ENCODE results near the gene CD8B. TPM values are rescaled to one million over a fixed set of nuclear protein-coding genes. Genes with fewer than 3 reads are reported as not detected.

CD8B gene
- total RNA-seq, 1 donor from 2014 or later = not detected

- no peak overlapping the region for H3K27ac Mint-ChIP-seq (ENCODE audit: unreplicated experiment)
- peaks cover 3% of the 10 kb centered on the region for H3K36me3 Mint-ChIP-seq (ENCODE audit: low read depth)
- no peaks in the 10 kb centered on the region for H3K9me3 Mint-ChIP-seq (ENCODE audit: low read depth)
- peaks cover 65% of the 10 kb centered on the region for H3K27me3 Mint-ChIP-seq (ENCODE audit: low read depth)
- peak overlapping the region; percentile 9 for H3K4me3 Mint-ChIP-seq (ENCODE audit: unreplicated experiment)
- peaks cover 12% of the 10 kb centered on the region for H3K4me1 Mint-ChIP-seq (ENCODE audit: low read depth)
- DNase-seq (ENCODE audit: low spot score) = no peak
- TF ChIP-seq CTCF (IDR thresholded peaks at IDR 0.05) = no peak
Measured at GRCh38 chr2:86788881-86789686, 72.6 kb downstream of the CD8B start.

- H3K27me3 Mint-ChIP-seq (ENCODE audit: low read depth) = peaks cover 56% of the 10 kb centered on the region
- TF ChIP-seq CTCF (IDR thresholded peaks at IDR 0.05) = no peak
- H3K4me1 Mint-ChIP-seq (ENCODE audit: low read depth) = peaks cover 12% of the 10 kb centered on the region
- no peak overlapping the region for H3K4me3 Mint-ChIP-seq (ENCODE audit: unreplicated experiment)
- DNase-seq (ENCODE audit: low spot score) = no peak
- no peak overlapping the region for H3K27ac Mint-ChIP-seq (ENCODE audit: unreplicated experiment)
- no peaks in the 10 kb centered on the region for H3K9me3 Mint-ChIP-seq (ENCODE audit: low read depth)
- H3K36me3 Mint-ChIP-seq (ENCODE audit: low read depth) = peaks cover 3% of the 10 kb centered on the region
Measured at GRCh38 chr2:86788165-86788564, 73.5 kb downstream of the CD8B start.

GRCh38 chr2:86787736-86788135 lies 74.0 kb downstream of the CD8B start:
- H3K4me3 Mint-ChIP-seq (ENCODE audit: unreplicated experiment) = no peak overlapping the region
- H3K9me3 Mint-ChIP-seq (ENCODE audit: low read depth) = no peaks in the 10 kb centered on the region
- H3K27me3 Mint-ChIP-seq (ENCODE audit: low read depth) = peaks cover 53% of the 10 kb centered on the region
- DNase-seq (ENCODE audit: low spot score) = no peak
- peaks cover 3% of the 10 kb centered on the region for H3K36me3 Mint-ChIP-seq (ENCODE audit: low read depth)
- TF ChIP-seq CTCF (IDR thresholded peaks at IDR 0.05) = no peak
- no peak overlapping the region for H3K27ac Mint-ChIP-seq (ENCODE audit: unreplicated experiment)
- peaks cover 12% of the 10 kb centered on the region for H3K4me1 Mint-ChIP-seq (ENCODE audit: low read depth)

- peaks cover 6% of the 10 kb centered on the region for H3K4me1 Mint-ChIP-seq (ENCODE audit: low read depth)
- no peak for TF ChIP-seq CTCF (IDR thresholded peaks at IDR 0.05)
- no peak overlapping the region for H3K27ac Mint-ChIP-seq (ENCODE audit: unreplicated experiment)
- H3K9me3 Mint-ChIP-seq (ENCODE audit: low read depth) = no peaks in the 10 kb centered on the region
- H3K4me3 Mint-ChIP-seq (ENCODE audit: unreplicated experiment) = no peak overlapping the region
- peaks cover 40% of the 10 kb centered on the region for H3K27me3 Mint-ChIP-seq (ENCODE audit: low read depth)
- no peak for DNase-seq (ENCODE audit: low spot score)
- peaks cover 2% of the 10 kb centered on the region for H3K36me3 Mint-ChIP-seq (ENCODE audit: low read depth)
Measured at GRCh38 chr2:86786001-86786536, 75.6 kb downstream of the CD8B start.

GRCh38 chr2:86785456-86785855 lies 76.2 kb downstream of the CD8B start:
- H3K36me3 Mint-ChIP-seq (ENCODE audit: low read depth) = peaks cover 2% of the 10 kb centered on the region
- no peak for TF ChIP-seq CTCF (IDR thresholded peaks at IDR 0.05)
- no peak overlapping the region for H3K27ac Mint-ChIP-seq (ENCODE audit: unreplicated experiment)
- peaks cover 37% of the 10 kb centered on the region for H3K27me3 Mint-ChIP-seq (ENCODE audit: low read depth)
- peaks cover 3% of the 10 kb centered on the region for H3K4me1 Mint-ChIP-seq (ENCODE audit: low read depth)
- no peak overlapping the region for H3K4me3 Mint-ChIP-seq (ENCODE audit: unreplicated experiment)
- DNase-seq (ENCODE audit: low spot score) = no peak
- no peaks in the 10 kb centered on the region for H3K9me3 Mint-ChIP-seq (ENCODE audit: low read depth)
